Ovary (tissue), 3 donors: Measurements from ENCODE around the gene MSH2.

ENCODE experiments used
- CTCF ChIP-seq, 3 donors: fragments of 450-650 bp in 2 of 3; fragments of 200-600 bp in 1 of 3; IDR thresholded peaks; one replicate each; pipeline versions ENCODE4 v1.5.1 to v1.8.0; 2016 to 2022; ENCODE audit warnings: antibody characterized with exemption in 3 of 3, mild to moderate bottlenecking in 1 of 3
- EP300 ChIP-seq: sonication (generic); formaldehyde crosslinking; IDR thresholded peaks from one replicate; pipeline ENCODE4 v1.6.1; 2017; ENCODE audit warnings: antibody characterized with exemption
- POLR2A ChIP-seq: fragments of 450-650 bp; IDR thresholded peaks from one replicate; pipeline ENCODE4 v1.6.1; 2017; ENCODE audit warnings: antibody characterized with exemption, mild to moderate bottlenecking, moderate library complexity
- donor health status: DM: no; HTN: no; CAD: no.

DNA sequence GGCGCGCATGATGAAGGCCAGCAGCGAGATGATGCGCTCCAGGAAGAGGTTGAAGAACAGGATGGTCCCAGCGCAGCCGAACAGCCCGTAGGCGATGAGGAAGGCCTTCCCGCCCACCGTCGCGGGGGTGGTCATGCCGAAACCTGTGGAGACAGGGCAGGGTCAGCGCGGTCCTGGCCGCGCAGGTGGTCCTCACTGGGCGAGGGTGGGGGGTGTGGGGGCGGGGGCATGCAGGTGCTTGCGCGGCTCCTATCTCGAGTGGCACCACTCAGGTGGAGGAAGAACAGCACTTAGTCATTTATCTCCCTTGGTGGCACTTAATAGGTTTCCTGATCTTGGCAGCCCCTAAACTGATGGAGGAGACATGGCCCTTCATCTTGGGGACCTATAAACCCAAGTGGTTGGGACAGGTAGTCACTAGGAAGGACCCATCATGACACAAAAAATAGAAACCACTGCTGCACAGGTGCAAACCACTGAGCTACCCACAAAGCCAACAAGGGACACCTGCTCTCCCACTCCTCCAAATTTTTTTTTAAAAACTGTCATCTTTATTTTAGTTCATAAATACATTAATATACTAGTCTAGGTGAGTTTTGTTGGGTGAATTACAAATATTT, 118.8 kb downstream of the MSH2 start:
- no peak for TF ChIP-seq CTCF (IDR thresholded peaks at IDR 0.05)
- TF ChIP-seq POLR2A: no peak
- TF ChIP-seq EP300: no peak
